ENCODE results near the gene MYLK2.
A peak's percentile ranks its signal among the peaks of the same experiment; 100 is the strongest.

Gene MYLK2

GRCh38 chr20:31830406-31830981 is 11.3 kb downstream of the MYLK2 start:
- Histone ChIP-seq H3K9ac (ENCODE audit: low read depth, low read length) (no peak overlapping the region), H3K4me1 (ENCODE audit: control insufficient read depth, insufficient read depth, low read length) (peaks cover 3% of the 10 kb centered on the region), H3K9me3 (replicated peaks; ENCODE audit: low read length) (no peaks in the 10 kb centered on the region), H3K4me3 (ENCODE audit: low read length) (no peak overlapping the region), H3K36me3 (ENCODE audit: insufficient read depth, low read length) (no peaks in the 10 kb centered on the region), H3K27me3 (ENCODE audit: control insufficient read depth, insufficient read depth, low read length) (peaks cover 14% of the 10 kb centered on the region), H3K4me2 (ENCODE audit: low read length) (no peak overlapping the region)

GRCh38 chr20:31831211-31831610 is 12.1 kb downstream of the MYLK2 start:
- Histone ChIP-seq H3K9me3 (replicated peaks; ENCODE audit: low read length) (no peaks in the 10 kb centered on the region), H3K9ac (ENCODE audit: low read depth, low read length) (no peak overlapping the region), H3K36me3 (ENCODE audit: insufficient read depth, low read length) (no peaks in the 10 kb centered on the region), H3K4me3 (ENCODE audit: low read length) (no peak overlapping the region), H3K4me1 (ENCODE audit: control insufficient read depth, insufficient read depth, low read length) (peaks cover 10% of the 10 kb centered on the region), H3K4me2 (ENCODE audit: low read length) (no peak overlapping the region), H3K27me3 (ENCODE audit: control insufficient read depth, insufficient read depth, low read length) (peaks cover 14% of the 10 kb centered on the region)

GRCh38 chr20:31831771-31832306 is 12.7 kb downstream of the MYLK2 start:
- no peaks in the 10 kb centered on the region for H3K36me3 ChIP-seq (ENCODE audit: insufficient read depth, low read length)
- H3K4me2 ChIP-seq (ENCODE audit: low read length) = no peak overlapping the region
- peaks cover 16% of the 10 kb centered on the region for H3K4me1 ChIP-seq (ENCODE audit: control insufficient read depth, insufficient read depth, low read length)
- no peak overlapping the region for H3K9ac ChIP-seq (ENCODE audit: low read depth, low read length)
- H3K9me3 ChIP-seq (replicated peaks; ENCODE audit: low read length) = no peaks in the 10 kb centered on the region
- peaks cover 11% of the 10 kb centered on the region for H3K27me3 ChIP-seq (ENCODE audit: control insufficient read depth, insufficient read depth, low read length)
- no peak overlapping the region for H3K4me3 ChIP-seq (ENCODE audit: low read length)

GRCh38 chr20:31833130-31833930 is 14.2 kb downstream of the MYLK2 start:
- no peak overlapping the region for H3K4me3 ChIP-seq (ENCODE audit: low read length)
- H3K9ac ChIP-seq (ENCODE audit: low read depth, low read length) = no peak overlapping the region
- H3K4me1 ChIP-seq (ENCODE audit: control insufficient read depth, insufficient read depth, low read length) = peaks cover 31% of the 10 kb centered on the region
- no peak overlapping the region for H3K4me2 ChIP-seq (ENCODE audit: low read length)
- H3K36me3 ChIP-seq (ENCODE audit: insufficient read depth, low read length) = no peaks in the 10 kb centered on the region
- H3K9me3 ChIP-seq (replicated peaks; ENCODE audit: low read length) = no peaks in the 10 kb centered on the region
- H3K27me3 ChIP-seq (ENCODE audit: control insufficient read depth, insufficient read depth, low read length) = peaks cover 10% of the 10 kb centered on the region

GRCh38 chr20:31833931-31834521 is 14.9 kb downstream of the MYLK2 start:
- peaks cover 6% of the 10 kb centered on the region for H3K27me3 ChIP-seq (ENCODE audit: control insufficient read depth, insufficient read depth, low read length)
- no peaks in the 10 kb centered on the region for H3K9me3 ChIP-seq (replicated peaks; ENCODE audit: low read length)
- no peak overlapping the region for H3K4me3 ChIP-seq (ENCODE audit: low read length)
- no peak overlapping the region for H3K9ac ChIP-seq (ENCODE audit: low read depth, low read length)
- H3K4me1 ChIP-seq (ENCODE audit: control insufficient read depth, insufficient read depth, low read length) = peaks cover 31% of the 10 kb centered on the region
- H3K4me2 ChIP-seq (ENCODE audit: low read length) = no peak overlapping the region
- no peaks in the 10 kb centered on the region for H3K36me3 ChIP-seq (ENCODE audit: insufficient read depth, low read length)

GRCh38 chr20:31835554-31835953 is 16.4 kb downstream of the MYLK2 start:
- Histone ChIP-seq H3K9me3 (replicated peaks; ENCODE audit: low read length) (no peaks in the 10 kb centered on the region), H3K36me3 (ENCODE audit: insufficient read depth, low read length) (no peaks in the 10 kb centered on the region), H3K4me1 (ENCODE audit: control insufficient read depth, insufficient read depth, low read length) (peaks cover 31% of the 10 kb centered on the region), H3K9ac (ENCODE audit: low read depth, low read length) (no peak overlapping the region), H3K4me3 (ENCODE audit: low read length) (no peak overlapping the region), H3K4me2 (ENCODE audit: low read length) (peak overlapping the region; percentile 24), H3K27me3 (ENCODE audit: control insufficient read depth, insufficient read depth, low read length) (peaks cover 6% of the 10 kb centered on the region)

GRCh38 chr20:31835977-31836852 is 17.1 kb downstream of the MYLK2 start:
- H3K4me1 ChIP-seq (ENCODE audit: control insufficient read depth, insufficient read depth, low read length) = peaks cover 31% of the 10 kb centered on the region
- H3K9ac ChIP-seq (ENCODE audit: low read depth, low read length) = no peak overlapping the region
- H3K4me2 ChIP-seq (ENCODE audit: low read length) = peak overlapping the region; percentile 24
- no peak overlapping the region for H3K4me3 ChIP-seq (ENCODE audit: low read length)
- no peaks in the 10 kb centered on the region for H3K36me3 ChIP-seq (ENCODE audit: insufficient read depth, low read length)
- H3K27me3 ChIP-seq (ENCODE audit: control insufficient read depth, insufficient read depth, low read length) = peaks cover 6% of the 10 kb centered on the region
- no peaks in the 10 kb centered on the region for H3K9me3 ChIP-seq (replicated peaks; ENCODE audit: low read length)

- Histone ChIP-seq H3K4me1 (ENCODE audit: control insufficient read depth, insufficient read depth, low read length) (peaks cover 37% of the 10 kb centered on the region), H3K9ac (ENCODE audit: low read depth, low read length) (no peak overlapping the region), H3K27me3 (ENCODE audit: control insufficient read depth, insufficient read depth, low read length) (peaks cover 6% of the 10 kb centered on the region), H3K9me3 (replicated peaks; ENCODE audit: low read length) (no peaks in the 10 kb centered on the region), H3K4me3 (ENCODE audit: low read length) (no peak overlapping the region), H3K4me2 (ENCODE audit: low read length) (no peak overlapping the region), H3K36me3 (ENCODE audit: insufficient read depth, low read length) (no peaks in the 10 kb centered on the region)
Measured at GRCh38 chr20:31836853-31837608, 17.9 kb downstream of the MYLK2 start.

- no peaks in the 10 kb centered on the region for H3K9me3 ChIP-seq (replicated peaks; ENCODE audit: low read length)
- no peaks in the 10 kb centered on the region for H3K36me3 ChIP-seq (ENCODE audit: insufficient read depth, low read length)
- no peak overlapping the region for H3K4me3 ChIP-seq (ENCODE audit: low read length)
- peaks cover 46% of the 10 kb centered on the region for H3K4me1 ChIP-seq (ENCODE audit: control insufficient read depth, insufficient read depth, low read length)
- peaks cover 6% of the 10 kb centered on the region for H3K27me3 ChIP-seq (ENCODE audit: control insufficient read depth, insufficient read depth, low read length)
- no peak overlapping the region for H3K4me2 ChIP-seq (ENCODE audit: low read length)
- H3K9ac ChIP-seq (ENCODE audit: low read depth, low read length) = no peak overlapping the region
Measured at GRCh38 chr20:31837896-31838397, 18.8 kb downstream of the MYLK2 start.

GRCh38 chr20:31838646-31839292 is 19.6 kb downstream of the MYLK2 start:
- Histone ChIP-seq H3K9me3 (replicated peaks; ENCODE audit: low read length) (no peaks in the 10 kb centered on the region), H3K4me2 (ENCODE audit: low read length) (no peak overlapping the region), H3K9ac (ENCODE audit: low read depth, low read length) (no peak overlapping the region), H3K4me3 (ENCODE audit: low read length) (no peak overlapping the region), H3K27me3 (ENCODE audit: control insufficient read depth, insufficient read depth, low read length) (peaks cover 6% of the 10 kb centered on the region), H3K4me1 (ENCODE audit: control insufficient read depth, insufficient read depth, low read length) (peaks cover 52% of the 10 kb centered on the region), H3K36me3 (ENCODE audit: insufficient read depth, low read length) (no peaks in the 10 kb centered on the region)

All from skeletal muscle satellite cell (primary cell).